ENCODE results near the gene PLEKHG5. TPM values are rescaled to one million over a fixed set of nuclear protein-coding genes. Genes with fewer than 3 reads are reported as not detected.

The PLEKHG5 gene
- total RNA-seq, 1 donor, result 5.1 TPM

DNA sequence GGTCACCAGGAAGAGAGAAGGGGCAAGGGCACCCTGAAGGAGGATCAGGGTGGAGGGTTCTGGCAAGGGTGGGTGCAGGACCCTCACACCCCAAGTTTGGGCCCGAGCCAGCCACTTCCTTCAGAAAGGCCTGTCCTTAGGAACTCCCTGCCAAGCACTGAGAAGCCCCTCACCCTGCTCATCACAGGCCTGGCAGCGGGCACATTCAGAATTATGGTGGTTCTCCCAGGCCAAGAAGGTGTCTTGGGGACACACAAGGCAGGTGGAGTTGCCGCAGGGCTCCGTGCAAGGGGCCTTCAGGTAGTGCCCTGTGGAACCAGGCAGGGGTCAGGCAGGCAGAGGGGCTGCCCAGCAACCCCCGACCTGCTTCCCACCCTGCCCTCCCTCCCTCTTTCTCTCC, 26.6 kb downstream of the PLEKHG5 start:
- no peak for DNase-seq (ENCODE audit: low read depth)
- TF ChIP-seq, protein P1, sequence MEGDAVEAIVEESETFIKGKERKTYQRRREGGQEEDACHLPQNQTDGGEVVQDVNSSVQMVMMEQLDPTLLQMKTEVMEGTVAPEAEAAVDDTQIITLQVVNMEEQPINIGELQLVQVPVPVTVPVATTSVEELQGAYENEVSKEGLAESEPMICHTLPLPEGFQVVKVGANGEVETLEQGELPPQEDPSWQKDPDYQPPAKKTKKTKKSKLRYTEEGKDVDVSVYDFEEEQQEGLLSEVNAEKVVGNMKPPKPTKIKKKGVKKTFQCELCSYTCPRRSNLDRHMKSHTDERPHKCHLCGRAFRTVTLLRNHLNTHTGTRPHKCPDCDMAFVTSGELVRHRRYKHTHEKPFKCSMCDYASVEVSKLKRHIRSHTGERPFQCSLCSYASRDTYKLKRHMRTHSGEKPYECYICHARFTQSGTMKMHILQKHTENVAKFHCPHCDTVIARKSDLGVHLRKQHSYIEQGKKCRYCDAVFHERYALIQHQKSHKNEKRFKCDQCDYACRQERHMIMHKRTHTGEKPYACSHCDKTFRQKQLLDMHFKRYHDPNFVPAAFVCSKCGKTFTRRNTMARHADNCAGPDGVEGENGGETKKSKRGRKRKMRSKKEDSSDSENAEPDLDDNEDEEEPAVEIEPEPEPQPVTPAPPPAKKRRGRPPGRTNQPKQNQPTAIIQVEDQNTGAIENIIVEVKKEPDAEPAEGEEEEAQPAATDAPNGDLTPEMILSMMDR (IDR thresholded peaks at IDR 0.05; ENCODE audit: insufficient read depth, low read length), result no peak
- H3K4me3 ChIP-seq (ENCODE audit: low read depth, low read length), result no peak overlapping the region

DNA sequence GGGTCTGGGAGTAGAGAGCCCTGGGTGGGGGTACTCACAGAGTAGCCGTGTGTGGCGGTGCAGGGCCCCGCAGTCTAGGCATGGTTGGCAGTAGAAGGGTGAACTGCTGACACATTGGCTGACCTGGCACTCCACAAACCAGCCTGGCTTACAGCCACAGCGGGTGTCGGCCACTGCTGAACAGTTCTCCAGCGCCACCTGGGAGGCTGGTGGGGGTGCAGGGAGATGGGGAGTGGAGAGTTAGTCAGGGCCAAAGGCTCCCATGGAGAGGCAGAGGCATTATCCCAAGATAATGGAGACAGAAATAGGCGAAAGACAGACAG, 27.0 kb downstream of the PLEKHG5 start:
- DNase-seq (ENCODE audit: low read depth), result no peak
- TF ChIP-seq, protein P1 (IDR thresholded peaks at IDR 0.05; ENCODE audit: insufficient read depth, low read length), result no peak
- no peak overlapping the region for H3K4me3 ChIP-seq (ENCODE audit: low read depth, low read length)

DNA sequence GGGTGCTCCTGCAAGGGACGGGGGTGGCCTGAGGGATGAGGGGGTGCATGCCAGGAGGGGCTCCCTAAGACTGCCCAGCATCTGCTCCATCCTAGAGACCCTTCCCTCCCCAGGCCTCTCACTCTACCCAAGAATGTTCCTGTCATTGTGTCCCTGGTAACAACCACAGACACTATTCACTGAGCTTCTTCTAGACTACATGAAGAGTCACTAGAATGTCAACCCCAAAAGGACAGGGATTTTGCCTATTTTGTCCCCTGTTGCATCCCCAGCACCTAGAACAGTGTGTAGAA, 28.4 kb downstream of the PLEKHG5 start:
- no peak for DNase-seq (ENCODE audit: low read depth)
- TF ChIP-seq, protein P1 (IDR thresholded peaks at IDR 0.05; ENCODE audit: insufficient read depth, low read length), result no peak

DNA sequence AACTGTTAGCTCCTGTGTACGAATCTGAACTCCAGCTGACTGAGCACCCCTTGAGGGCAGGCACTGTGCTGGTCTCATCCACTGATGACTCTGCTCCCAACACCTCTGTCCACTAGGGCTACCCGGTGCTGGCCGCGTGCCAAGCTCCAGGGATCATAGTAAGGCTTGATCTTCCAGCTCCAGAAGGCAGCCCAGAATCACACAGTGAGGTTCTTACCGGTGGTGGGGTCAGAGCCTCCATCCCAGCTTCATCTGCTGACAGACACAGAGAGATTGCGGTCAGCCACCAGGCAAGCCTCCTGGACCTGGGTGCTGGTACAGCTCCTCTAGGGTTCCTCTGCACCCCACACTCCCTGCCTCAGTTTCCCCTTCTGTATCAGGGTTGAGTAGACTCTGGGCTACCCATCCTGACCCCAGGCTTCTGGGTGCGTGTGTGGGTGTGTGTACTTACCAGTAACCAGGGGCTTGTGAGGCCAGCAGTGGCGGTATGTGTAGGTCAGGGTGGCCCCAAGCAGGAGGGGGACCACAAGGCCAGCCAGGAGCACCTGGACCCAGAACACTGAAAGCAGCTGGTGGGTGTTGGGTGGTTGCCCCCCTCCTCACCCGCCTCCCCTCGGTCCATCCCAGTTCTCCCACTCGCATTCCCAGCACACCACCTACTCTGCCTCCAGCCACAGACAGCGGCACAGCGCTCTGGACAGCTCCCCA, 28.9 kb downstream of the PLEKHG5 start:
- DNase-seq (ENCODE audit: low read depth), result no peak
- no peak overlapping the region for H3K4me3 ChIP-seq (ENCODE audit: low read depth, low read length)
- TF ChIP-seq, protein P1 (IDR thresholded peaks at IDR 0.05; ENCODE audit: insufficient read depth, low read length), result no peak

More for the DNA sequence above, 28.4 kb downstream of the PLEKHG5 start:
- H3K4me3 ChIP-seq (ENCODE audit: low read depth, low read length), result no peak overlapping the region

DNA sequence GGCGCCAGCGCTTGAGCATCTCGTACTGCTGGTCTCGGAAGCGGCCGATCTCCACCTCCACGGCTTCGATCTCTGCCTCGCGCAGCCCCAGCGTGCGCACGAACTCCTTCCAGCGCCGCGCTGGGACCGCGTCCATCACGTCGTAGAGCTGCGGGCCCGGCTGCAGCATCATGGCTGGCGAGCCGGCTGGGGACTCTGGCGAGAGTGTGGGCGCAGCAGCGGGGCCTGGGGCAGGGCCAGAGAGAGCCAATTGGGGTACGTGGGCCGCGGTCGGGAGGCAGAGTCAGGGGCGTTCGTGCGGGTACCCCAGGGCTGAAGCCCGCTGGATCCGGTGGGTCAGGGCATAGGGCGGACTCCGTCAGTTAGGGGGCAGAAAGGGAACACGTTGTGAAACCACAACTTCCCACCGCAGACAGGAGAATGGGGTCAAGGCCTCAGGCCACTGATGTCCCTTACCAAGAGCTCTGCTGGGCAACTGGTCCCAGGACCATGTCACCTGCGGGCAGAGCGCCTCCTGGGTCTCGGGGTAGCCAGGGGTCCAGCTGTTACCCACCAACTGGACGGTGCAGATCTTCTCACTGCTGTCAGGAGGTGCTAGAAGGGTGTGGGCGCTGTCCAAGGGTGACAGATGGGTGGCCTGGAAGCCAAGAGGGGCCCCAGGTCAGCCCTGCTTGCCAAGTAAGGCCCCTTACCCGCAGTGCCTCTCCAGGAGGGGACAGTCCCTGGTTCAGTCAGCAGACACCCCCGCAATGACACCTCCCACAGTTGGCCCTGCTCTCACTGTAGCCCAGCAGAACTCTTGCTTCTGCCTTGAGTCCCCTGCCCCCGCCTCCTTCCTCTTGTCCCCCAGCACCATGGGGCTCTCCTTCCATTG, 29.7 kb downstream of the PLEKHG5 start:
- TF ChIP-seq, protein P1 (IDR thresholded peaks at IDR 0.05; ENCODE audit: insufficient read depth, low read length), result no peak
- H3K4me3 ChIP-seq (ENCODE audit: low read depth, low read length), result no peak overlapping the region
- no peak for DNase-seq (ENCODE audit: low read depth)

DNA sequence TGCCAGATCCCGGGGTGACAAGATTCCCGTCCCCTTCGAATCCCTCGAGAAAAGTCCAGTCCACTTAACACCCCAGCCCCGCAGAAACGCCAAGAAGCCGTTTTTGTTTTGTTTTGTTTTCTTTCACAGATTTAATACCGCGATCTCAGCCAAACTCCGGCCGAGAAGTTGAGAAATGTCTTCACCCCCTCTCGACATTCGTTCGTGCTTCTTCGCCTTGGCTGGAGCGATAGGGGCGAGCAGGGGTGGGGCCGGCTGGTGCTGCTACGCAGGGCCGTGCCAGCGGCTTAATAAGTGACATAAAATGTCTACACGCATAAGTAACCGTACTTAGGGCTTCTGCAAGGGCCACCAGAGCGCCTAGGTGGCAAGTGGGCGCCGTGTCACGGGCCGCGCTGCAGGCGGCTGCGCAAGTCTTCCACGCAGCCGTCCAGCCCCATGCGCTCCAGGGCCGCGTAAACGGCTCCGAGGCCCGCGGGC, 30.4 kb downstream of the PLEKHG5 start:
- DNase-seq (ENCODE audit: low read depth), result no peak
- TF ChIP-seq, protein P1 (IDR thresholded peaks at IDR 0.05; ENCODE audit: insufficient read depth, low read length), result no peak
- no peak overlapping the region for H3K4me3 ChIP-seq (ENCODE audit: low read depth, low read length)
